Trophoblast cell (in vitro differentiated cells and primary cell): Measurements from ENCODE around the gene FAM151A. TPM values are rescaled to one million over a fixed set of nuclear protein-coding genes. Genes with fewer than 3 reads are reported as not detected.

Experiments
- DNase-seq, 2 donors: peaks; one replicate each; pipeline ENCODE4 v3.0.0-alpha.2; 2016
- H2AFZ ChIP-seq: 2 replicates; pipeline ENCODE4 v1.6.1; 2013; ENCODE audit warnings: low read length, moderate library complexity, mild to moderate bottlenecking; ENCODE audit not compliant: insufficient read depth, poor library complexity
- H2AK5ac ChIP-seq: 2 replicates; pipeline ENCODE4 v1.6.1; 2013; ENCODE audit warnings: mild to moderate bottlenecking, low read length
- H2BK120ac ChIP-seq: 2 replicates; pipeline ENCODE4 v1.6.1; 2013; ENCODE audit warnings: low read length, mild to moderate bottlenecking, moderate library complexity; ENCODE audit not compliant: insufficient read depth, poor library complexity
- H2BK12ac ChIP-seq: 2 replicates; pipeline ENCODE4 v1.6.1; 2013; ENCODE audit warnings: mild to moderate bottlenecking, low read length, moderate library complexity
- H2BK5ac ChIP-seq: 2 replicates; pipeline ENCODE4 v1.6.1; 2013; ENCODE audit warnings: low read length, low read depth, moderate library complexity, mild to moderate bottlenecking; ENCODE audit not compliant: poor library complexity
- H3K14ac ChIP-seq: 2 replicates; pipeline ENCODE4 v1.6.1; 2013; ENCODE audit warnings: mild to moderate bottlenecking, low read length
- H3K18ac ChIP-seq: 2 replicates; pipeline ENCODE4 v1.6.1; 2013; ENCODE audit warnings: mild to moderate bottlenecking, low read length
- H3K23ac ChIP-seq: 2 replicates; pipeline ENCODE4 v1.6.1; 2013; ENCODE audit warnings: low read length
- H3K27ac ChIP-seq: 2 replicates; pipeline ENCODE4 v1.5.1; 2013; ENCODE audit warnings: low read depth, mild to moderate bottlenecking, inconsistent platforms, low read length, moderate library complexity
- H3K27me3 ChIP-seq: 2 replicates; pipeline ENCODE4 v1.6.1; 2013; ENCODE audit warnings: inconsistent platforms, mild to moderate bottlenecking, low read length, moderate library complexity; ENCODE audit not compliant: insufficient read depth
- H3K36me3 ChIP-seq, 2 experiments: 1 replicate in 1 of 2; 2 replicates in 1 of 2; pipeline ENCODE4 v1.6.1; 2013; ENCODE audit warnings: low read length in 2 of 2, mild to moderate bottlenecking in 2 of 2, moderate library complexity in 1 of 2; ENCODE audit not compliant: insufficient read depth in 2 of 2, control insufficient read depth in 1 of 2
- H3K4ac ChIP-seq: 2 replicates; pipeline ENCODE4 v1.6.1; 2013; ENCODE audit warnings: low read depth, mild to moderate bottlenecking, low read length, moderate library complexity
- H3K4me1 ChIP-seq, 2 experiments: 1 replicate in 1 of 2; 2 replicates in 1 of 2; pipeline ENCODE4 v1.6.1; 2013; ENCODE audit warnings: low read length in 2 of 2, mild to moderate bottlenecking in 2 of 2, moderate library complexity in 1 of 2; ENCODE audit not compliant: insufficient read depth in 2 of 2, control insufficient read depth in 1 of 2
- H3K4me2 ChIP-seq: 2 replicates; pipeline ENCODE4 v1.6.1; 2013; ENCODE audit warnings: inconsistent platforms, mild to moderate bottlenecking, low read length, moderate library complexity
- H3K4me3 ChIP-seq: 2 replicates; pipeline ENCODE4 v1.5.1; 2013; ENCODE audit warnings: mild to moderate bottlenecking, low read depth, low read length, inconsistent platforms
- H3K79me1 ChIP-seq: one replicate; pipeline ENCODE4 v1.6.1; 2013; ENCODE audit warnings: low read length
- H3K79me2 ChIP-seq: 2 replicates; pipeline ENCODE4 v1.6.1; 2013; ENCODE audit warnings: low read length, mild to moderate bottlenecking; ENCODE audit not compliant: control insufficient read depth, insufficient read depth, poor library complexity
- H3K9ac ChIP-seq: 2 replicates; pipeline ENCODE4 v1.6.1; 2013; ENCODE audit warnings: mild to moderate bottlenecking, low read length
- H3K9me3 ChIP-seq: 2 replicates; pipeline ENCODE4 v1.6.1; 2013; ENCODE audit warnings: low read depth, mild to moderate bottlenecking, control low read depth, inconsistent platforms, low read length; ENCODE audit not compliant: insufficient read depth
- H4K12ac ChIP-seq: 2 replicates; pipeline ENCODE4 v1.6.1; 2013; ENCODE audit warnings: low read depth, mild to moderate bottlenecking, low read length, moderate library complexity
- H4K8ac ChIP-seq: 2 replicates; pipeline ENCODE4 v1.6.1; 2013; ENCODE audit warnings: low read depth, mild to moderate bottlenecking, low read length, moderate library complexity
- H4K91ac ChIP-seq: one replicate; pipeline ENCODE4 v1.6.1; 2013; ENCODE audit warnings: low read depth, mild to moderate bottlenecking, low read length, moderate library complexity
- WGBS: extraction: QIAGEN DNeasy Blood & Tissue Kit; methylation state at CpG from one replicate; pipeline ENCODE4 v1.1.7; 2013; ENCODE audit warnings: missing lambda C conversion rate; ENCODE audit not compliant: insufficient read length, insufficient coverage; ENCODE audit errors: extremely low coverage; 5-methylcytosine and 5-hydroxymethylcytosine counted together
- polyA plus RNA-seq: library from polyadenylated mRNA; stranded (reverse); fragments of 200-250 nt; gene quantifications from 2 replicates; pipeline ENCODE4 v1.2.3, GENCODE V29; 2013

FAM151A gene
- 0.18 and 0.21 TPM in 2 replicates for polyA plus RNA-seq

- Histone ChIP-seq H4K12ac (no peak within 1 kb of the TSS), H4K8ac (no peak within 1 kb of the TSS), H3K9ac (no peak within 1 kb of the TSS), H3K4me3 (no peak within 1 kb of the TSS), H2BK5ac (no peak within 1 kb of the TSS), H2BK120ac (no peak within 1 kb of the TSS), H2AFZ (no peak within 1 kb of the TSS), H3K18ac (no peak within 1 kb of the TSS), H3K14ac (no peak within 1 kb of the TSS), H2BK12ac (no peak within 1 kb of the TSS), H3K23ac (no peak within 1 kb of the TSS), H3K79me1 (no peaks in the 10 kb centered on the region), H3K79me2 (no peaks in the 10 kb centered on the region), H3K9me3 (no peaks in the 10 kb centered on the region), H3K4me1 (peaks cover 3% of the 10 kb centered on the region in 2 experiments), H3K36me3 (no peaks in the 10 kb centered on the region), H3K27ac (no peak within 1 kb of the TSS), H3K4ac (no peak within 1 kb of the TSS), H2AK5ac (no peak within 1 kb of the TSS), H3K27me3 (no peaks in the 10 kb centered on the region), H4K91ac (no peak within 1 kb of the TSS), H3K4me2 (no peak within 1 kb of the TSS)
- peak in 1 of 2 donors; percentile 68 for DNase-seq
- WGBS, result no CpG with 5 or more reads among the region's 18 CpGs
Measured at GRCh38 chr1:54623216-54624007, at the start of gene FAM151A. Gene FAM151A, minus strand, starts transcription at chr1:54623525. Its CDS starts 130 bp downstream, at chr1:54623395.

- DNase-seq, result peak; percentile 41 to 48
Measured at GRCh38 chr1:54671985-54672608, 48.8 kb upstream of the FAM151A start.

GRCh38 chr1:54668567-54668966 lies 45.2 kb upstream of the FAM151A start:
- Histone ChIP-seq H3K79me2 (no peaks in the 10 kb centered on the region), H2BK5ac (no peak overlapping the region), H4K12ac (no peak overlapping the region), H3K18ac (no peak overlapping the region), H3K79me1 (no peaks in the 10 kb centered on the region), H3K9ac (no peak overlapping the region), H3K4me3 (no peak overlapping the region), H2BK12ac (no peak overlapping the region), H2AK5ac (no peak overlapping the region), H3K27ac (no peak overlapping the region), H3K9me3 (peaks cover 4% of the 10 kb centered on the region), H3K14ac (no peak overlapping the region), H3K4me1 (no peaks in the 10 kb centered on the region), H3K36me3 (no peaks in the 10 kb centered on the region), H3K4ac (no peak overlapping the region), H2AFZ (no peak overlapping the region), H4K8ac (no peak overlapping the region), H4K91ac (no peak overlapping the region), H2BK120ac (no peak overlapping the region), H3K4me2 (no peak overlapping the region), H3K23ac (no peak overlapping the region), H3K27me3 (no peaks in the 10 kb centered on the region)
- no peak for DNase-seq
- WGBS, result no CpG with 5 or more reads among the region's 2 CpGs

More at GRCh38 chr1:54671985-54672608, 48.8 kb upstream of the FAM151A start:
- Histone ChIP-seq H3K4me1 (no peaks in the 10 kb centered on the region), H2BK5ac (no peak overlapping the region), H3K23ac (no peak overlapping the region), H3K79me2 (no peaks in the 10 kb centered on the region), H3K27me3 (no peaks in the 10 kb centered on the region), H3K4me2 (no peak overlapping the region), H3K14ac (no peak overlapping the region), H4K8ac (no peak overlapping the region), H3K36me3 (no peaks in the 10 kb centered on the region), H4K12ac (no peak overlapping the region), H3K18ac (no peak overlapping the region), H2BK12ac (no peak overlapping the region), H2AK5ac (no peak overlapping the region), H2BK120ac (no peak overlapping the region), H4K91ac (no peak overlapping the region), H3K79me1 (no peaks in the 10 kb centered on the region), H3K27ac (no peak overlapping the region), H3K9ac (no peak overlapping the region), H3K9me3 (no peaks in the 10 kb centered on the region), H3K4ac (no peak overlapping the region), H2AFZ (no peak overlapping the region), H3K4me3 (no peak overlapping the region)
- WGBS, result no CpG with 5 or more reads among the region's 6 CpGs

- no peak overlapping the region for H3K14ac ChIP-seq
- no peak for DNase-seq
- no peak overlapping the region for H3K27ac ChIP-seq
- H3K36me3 ChIP-seq, result no peaks in the 10 kb centered on the region
- no peak overlapping the region for H3K4ac ChIP-seq
- H3K27me3 ChIP-seq, result no peaks in the 10 kb centered on the region
- no peak overlapping the region for H3K4me3 ChIP-seq
- no CpG with 5 or more reads among the region's 2 CpGs for WGBS
- no peak overlapping the region for H3K4me2 ChIP-seq
- H3K79me2 ChIP-seq, result no peaks in the 10 kb centered on the region
- no peaks in the 10 kb centered on the region for H3K4me1 ChIP-seq
- H4K12ac ChIP-seq, result no peak overlapping the region
- no peak overlapping the region for H3K18ac ChIP-seq
- H2BK12ac ChIP-seq, result no peak overlapping the region
- no peak overlapping the region for H4K8ac ChIP-seq
- peaks cover 4% of the 10 kb centered on the region for H3K9me3 ChIP-seq
- H3K23ac ChIP-seq, result no peak overlapping the region
- no peak overlapping the region for H2BK5ac ChIP-seq
- no peak overlapping the region for H2AFZ ChIP-seq
- no peak overlapping the region for H3K9ac ChIP-seq
- no peak overlapping the region for H4K91ac ChIP-seq
- H2BK120ac ChIP-seq, result no peak overlapping the region
- no peaks in the 10 kb centered on the region for H3K79me1 ChIP-seq
- no peak overlapping the region for H2AK5ac ChIP-seq
Measured at GRCh38 chr1:54667797-54668196, 44.5 kb upstream of the FAM151A start.
